Measurements from ENCODE around the gene SLC2A4.

Gene SLC2A4

DNA sequence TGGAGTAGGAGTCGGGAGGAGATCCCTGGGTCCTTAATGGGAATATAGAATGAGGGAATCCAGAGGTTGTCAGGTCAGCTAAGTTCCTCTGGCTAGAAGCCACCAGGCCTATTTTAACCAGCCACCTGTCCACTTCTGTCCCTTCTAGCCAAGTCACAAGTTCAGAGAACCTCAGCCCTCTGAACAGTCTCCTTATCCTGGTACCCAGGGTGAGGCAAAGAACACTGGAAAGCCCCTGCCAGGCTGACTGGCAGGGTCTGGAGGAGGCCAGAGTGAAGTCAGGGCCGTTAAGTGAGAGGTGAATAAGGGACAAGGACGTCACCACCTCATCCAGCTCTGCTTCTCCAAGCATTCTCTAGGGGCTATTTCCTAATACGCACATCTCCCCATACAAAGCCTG, 32.7 kb upstream of the SLC2A4 start:
- no peak for DNase-seq

DNA sequence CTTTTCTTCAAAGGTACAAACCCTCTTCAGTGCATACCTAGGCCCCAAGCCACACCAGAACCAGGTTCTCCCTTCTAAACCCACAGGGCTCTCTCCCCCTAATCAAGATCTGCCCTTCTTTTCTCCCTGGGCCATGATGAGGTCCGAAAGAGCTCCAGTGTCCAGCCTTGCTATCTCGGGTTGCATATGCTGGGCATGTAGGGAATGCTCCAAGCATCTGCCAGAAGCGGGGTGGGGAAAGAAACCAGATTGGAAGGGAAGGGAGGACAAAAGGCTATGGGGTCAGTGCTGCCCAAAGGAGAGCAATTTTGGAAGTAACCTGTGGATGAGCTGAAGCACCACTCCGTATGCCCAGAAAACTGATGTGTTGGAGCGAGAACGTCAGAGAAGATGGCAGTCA, 32.3 kb upstream of the SLC2A4 start:
- DNase-seq = no peak

DNA sequence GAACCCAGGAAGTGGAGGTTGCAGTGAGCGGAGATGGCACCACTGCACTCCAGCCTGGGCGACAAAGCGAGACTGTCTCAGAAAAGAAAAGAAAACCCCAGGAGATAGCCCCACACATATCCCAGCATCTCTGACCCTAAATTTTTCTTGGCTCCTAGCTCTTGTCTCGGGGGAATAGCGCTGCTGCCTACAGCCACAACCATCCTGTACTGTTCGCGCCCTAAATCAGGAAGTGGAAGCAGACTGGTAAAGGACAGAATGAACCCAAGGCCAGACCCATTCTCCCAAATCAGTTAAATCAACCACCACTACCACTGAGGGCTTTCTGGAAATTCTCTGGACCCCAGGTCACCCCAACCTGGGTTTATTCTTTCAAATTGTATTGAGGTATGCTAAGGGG, 31.7 kb upstream of the SLC2A4 start:
- DNase-seq = no peak

DNA sequence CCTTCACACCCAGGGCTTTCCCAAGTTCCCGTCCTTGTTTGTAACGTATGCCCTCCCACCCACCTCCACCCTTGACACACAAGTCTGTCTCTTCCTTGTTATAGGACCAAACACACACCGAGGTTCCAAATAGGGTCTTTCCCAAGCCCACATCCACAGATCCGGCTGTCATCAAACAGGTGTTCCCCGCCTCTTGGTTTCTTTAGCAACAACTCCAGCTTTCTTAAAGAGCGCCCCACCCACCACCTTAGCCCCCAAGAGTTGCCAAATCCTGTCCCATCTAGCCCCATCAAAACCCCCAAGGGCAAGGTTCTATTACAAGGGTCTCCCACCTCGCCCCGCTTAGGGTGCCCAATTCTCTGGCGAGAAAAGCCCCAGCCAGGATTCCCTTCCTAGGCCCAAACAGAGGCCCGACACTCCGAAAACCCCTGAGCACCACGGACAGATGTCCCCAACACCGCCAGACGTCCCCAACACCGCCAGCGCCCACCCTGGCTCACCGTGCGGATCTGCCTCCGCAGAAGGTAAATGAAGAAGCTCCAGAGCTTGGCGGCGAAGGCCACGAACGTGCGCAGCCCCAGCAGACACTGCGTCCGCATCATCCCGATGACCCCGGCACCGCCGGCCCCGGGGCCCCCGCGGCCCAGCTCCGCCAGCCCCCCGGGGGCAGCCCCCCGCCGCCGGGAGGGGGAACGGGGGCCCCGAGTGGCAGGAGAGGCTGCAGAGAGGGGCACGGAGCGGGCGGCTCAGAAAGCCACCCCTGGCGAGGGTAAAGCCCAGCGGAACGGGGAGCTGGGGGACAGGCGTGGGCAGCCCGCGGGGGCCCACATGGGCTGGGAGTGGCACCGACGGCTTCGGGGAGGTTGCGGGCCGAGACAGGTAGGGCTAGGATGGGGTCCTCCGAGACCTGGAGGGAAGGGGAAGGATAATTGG, 30.6 kb upstream of the SLC2A4 start:
- DNase-seq = no peak

DNA sequence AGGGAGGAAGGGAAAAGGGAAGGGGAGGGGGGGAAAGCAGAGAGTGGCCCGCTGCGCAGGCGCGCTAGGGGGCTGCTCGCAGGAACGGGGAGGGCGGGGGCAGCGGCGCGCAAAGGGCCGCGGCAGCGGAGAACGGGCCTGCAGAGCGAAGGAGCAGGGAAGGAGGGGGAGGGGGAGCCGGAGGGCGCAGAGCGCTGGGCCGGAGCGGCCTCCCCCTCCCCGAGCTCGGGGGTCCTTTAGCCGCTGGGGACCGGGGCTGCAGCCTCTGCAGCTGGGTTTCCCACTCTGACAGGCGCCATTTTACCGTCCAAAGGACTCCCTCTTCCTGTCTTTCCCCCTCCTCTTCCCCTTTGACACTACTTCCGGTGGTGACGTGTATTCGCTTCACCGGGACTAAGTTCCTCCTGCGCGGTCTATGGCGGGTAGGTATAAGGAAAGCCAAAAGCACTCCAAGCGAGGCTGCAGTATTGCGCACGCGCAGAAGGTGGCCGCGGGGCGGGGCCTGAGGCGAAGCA, 29.8 kb upstream of the SLC2A4 start, which contains the start of gene CTDNEP1:
TSS of gene CTDNEP1 (minus strand) at position 74 of the 515 bp plus-strand sequence. CDS start 438 bp downstream, outside the sequence.
- DNase-seq = peak; percentile 97

DNA sequence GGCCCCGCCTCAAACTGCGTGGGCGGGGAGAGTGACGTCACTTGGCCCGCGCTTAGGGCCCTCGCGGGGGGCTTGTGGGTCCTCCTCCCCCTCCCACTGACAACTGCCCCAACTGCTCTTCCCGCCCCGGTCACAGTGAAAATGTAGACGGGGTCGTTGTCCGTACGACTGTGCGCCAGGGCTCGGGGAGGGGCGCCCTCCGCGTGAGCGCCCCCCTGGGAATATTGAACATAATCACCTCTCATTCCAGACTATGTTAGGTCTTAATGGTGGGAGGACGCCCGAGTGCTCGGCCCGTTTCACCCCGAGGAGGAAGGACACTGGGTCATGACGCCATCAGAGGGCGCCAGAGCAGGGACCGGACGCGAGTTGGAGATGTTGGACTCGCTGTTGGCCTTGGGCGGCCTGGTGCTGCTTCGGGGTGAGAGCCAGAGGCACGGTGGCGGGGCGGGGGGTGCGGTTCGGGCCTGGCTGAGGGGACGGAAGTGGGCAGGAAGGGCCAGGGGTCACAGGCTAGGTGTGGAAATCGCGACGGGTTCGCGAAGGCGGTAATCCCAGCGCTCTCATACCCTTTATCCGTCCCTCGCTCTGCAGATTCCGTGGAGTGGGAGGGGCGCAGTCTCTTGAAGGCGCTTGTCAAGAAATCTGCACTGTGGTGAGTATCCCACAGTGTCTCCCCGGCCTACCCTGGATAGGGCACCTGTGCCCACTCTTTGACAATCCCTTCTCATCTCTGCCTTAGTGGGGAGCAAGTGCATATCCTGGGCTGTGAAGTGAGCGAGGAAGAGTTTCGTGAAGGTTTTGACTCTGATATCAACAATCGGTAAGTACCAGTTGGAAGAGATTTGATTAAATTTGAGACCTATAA, 29.1 kb upstream of the SLC2A4 start, which contains the start of gene ELP5:
TSS of gene ELP5 (plus strand) at position 40 of the 868 bp plus-strand sequence. CDS start at position 376, 336 bp downstream.
- DNase-seq = peak; percentile 90

DNA sequence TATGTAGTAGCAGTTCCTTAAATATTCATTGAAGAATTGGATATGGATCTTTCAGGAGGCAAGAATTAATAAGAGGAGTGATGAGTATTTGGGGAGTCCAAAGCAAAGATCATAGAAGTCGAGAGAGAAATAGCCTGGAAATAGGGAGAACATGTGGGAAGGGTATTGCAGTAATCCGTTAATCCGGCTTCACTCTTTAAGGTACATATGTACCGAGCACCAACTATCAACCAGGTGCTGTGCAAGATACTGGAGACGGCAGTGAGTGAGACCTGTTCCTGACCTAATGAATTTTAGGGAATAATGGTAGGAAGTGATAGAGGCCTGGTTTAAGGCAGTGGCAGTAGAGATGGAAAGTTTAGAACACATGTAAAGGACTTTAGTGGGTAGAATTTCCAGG, 28.4 kb upstream of the SLC2A4 start:
- DNase-seq = no peak

DNA sequence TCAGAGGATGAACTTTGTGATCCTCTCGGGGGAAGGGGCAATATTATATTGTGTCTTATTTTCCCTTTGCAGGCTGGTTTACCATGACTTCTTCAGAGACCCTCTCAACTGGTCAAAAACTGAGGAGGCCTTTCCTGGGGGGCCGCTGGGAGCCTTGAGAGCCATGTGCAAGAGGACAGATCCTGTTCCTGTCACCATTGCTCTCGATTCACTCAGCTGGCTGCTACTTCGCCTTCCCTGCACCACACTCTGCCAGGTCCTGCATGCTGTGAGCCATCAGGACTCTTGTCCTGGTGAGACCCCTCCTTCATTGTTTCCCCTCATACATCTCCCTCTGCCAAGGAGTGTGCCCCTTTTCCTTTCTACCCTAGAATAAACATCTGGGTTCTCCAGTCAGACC, 27.0 kb upstream of the SLC2A4 start:
- no peak for DNase-seq

DNA sequence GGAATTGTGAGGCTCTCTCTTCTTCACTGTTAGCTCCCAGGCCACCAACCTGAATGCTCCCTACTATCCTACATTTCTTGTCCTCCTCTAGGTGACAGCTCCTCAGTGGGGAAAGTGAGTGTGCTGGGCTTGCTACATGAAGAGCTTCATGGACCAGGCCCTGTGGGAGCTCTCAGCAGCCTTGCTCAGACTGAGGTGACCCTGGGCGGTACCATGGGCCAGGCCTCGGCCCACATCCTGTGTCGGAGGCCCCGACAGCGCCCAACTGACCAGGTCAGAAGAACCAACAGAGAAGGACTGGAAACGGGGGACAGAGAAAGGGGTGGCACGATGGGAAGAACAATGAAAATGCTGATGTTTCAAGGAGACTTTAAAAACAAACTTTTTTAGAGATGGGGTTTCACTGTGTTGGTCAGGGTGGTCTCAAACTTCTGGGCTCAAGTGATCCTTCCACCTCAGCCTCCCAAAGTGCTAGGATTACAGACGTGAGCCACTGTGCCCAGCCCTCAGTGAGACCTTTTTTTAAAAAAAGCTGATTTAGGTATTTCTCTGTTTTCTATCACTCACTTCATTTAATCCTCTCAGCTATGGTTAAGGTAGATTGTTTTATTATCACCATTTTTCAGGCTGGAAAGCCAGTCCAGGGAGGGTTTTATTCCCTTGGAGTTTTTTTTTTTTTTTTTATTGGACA, 24.6 kb upstream of the SLC2A4 start:
- no peak for DNase-seq

DNA sequence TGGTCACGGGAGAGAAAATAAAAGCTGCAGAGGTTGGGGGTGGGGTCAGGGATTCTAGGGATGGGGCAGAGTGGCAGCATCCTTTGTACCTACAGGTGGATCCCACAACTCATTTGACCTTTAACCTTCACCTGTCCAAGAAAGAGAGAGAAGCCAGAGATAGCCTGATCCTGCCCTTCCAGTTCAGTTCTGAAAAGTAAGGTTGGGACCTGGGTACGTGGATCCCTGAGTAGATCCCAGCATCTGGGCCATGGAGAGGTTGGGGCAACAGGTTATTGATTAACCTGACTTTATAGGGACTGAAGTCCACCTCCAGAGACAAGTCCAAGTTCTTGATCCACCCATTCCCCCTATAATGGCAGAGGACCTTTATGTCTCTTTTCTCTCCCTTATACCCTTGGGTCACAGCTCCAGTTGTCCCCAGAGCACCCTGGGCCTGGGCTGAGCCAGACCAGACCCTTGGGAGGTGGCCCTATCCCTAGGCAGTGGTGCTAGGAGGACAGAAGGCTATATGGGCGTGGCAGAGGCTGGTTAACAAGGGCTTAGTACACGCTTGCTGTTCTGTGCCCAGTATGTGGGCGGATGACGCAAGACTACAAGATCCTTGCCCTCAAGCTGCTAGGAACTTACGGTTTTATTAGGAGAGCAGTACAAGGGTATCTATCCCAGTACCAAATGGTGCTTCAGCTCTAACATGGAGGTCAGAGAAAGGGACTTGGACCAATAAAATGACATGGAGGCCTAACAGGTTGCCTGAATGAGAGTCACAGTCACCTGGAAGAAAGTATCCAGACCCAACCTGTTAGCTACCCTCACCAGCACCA, 22.6 kb upstream of the SLC2A4 start:
- DNase-seq = no peak

DNA sequence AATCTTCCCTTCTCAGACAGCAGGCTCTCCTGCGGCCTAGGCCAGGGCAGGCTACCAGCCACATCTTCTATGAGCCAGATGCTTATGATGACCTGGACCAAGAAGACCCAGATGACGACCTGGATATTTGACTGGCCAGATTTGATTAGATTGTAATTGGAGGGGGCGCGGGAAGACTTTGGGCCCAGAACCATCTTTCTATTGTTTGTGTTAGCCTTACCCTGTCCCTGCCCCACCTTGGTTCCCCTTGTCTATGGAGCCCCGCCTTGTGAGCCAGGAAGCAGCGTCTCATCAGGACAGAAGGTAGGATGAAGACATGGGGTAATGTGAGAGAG, 22.0 kb upstream of the SLC2A4 start:
- DNase-seq = no peak

DNA sequence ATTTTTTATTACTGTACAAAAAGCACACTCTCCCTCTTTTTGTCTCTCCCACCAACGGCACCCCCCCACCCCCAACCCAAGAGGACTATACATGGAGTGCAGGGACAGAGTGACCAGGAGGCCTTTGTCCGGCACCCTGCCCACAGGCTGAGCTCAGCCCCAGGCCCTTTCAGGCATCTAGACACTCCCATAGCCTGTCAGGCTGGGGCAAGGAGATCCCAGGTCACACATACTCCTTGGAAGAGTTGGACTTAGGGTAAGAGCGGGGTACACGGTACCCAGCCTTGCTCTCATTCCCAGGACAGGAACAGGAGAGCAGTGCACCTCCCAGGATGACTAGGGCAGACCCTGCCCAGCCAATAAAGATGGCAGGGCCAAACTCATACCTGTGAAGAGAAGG, 21.4 kb upstream of the SLC2A4 start:
- DNase-seq = no peak

DNA sequence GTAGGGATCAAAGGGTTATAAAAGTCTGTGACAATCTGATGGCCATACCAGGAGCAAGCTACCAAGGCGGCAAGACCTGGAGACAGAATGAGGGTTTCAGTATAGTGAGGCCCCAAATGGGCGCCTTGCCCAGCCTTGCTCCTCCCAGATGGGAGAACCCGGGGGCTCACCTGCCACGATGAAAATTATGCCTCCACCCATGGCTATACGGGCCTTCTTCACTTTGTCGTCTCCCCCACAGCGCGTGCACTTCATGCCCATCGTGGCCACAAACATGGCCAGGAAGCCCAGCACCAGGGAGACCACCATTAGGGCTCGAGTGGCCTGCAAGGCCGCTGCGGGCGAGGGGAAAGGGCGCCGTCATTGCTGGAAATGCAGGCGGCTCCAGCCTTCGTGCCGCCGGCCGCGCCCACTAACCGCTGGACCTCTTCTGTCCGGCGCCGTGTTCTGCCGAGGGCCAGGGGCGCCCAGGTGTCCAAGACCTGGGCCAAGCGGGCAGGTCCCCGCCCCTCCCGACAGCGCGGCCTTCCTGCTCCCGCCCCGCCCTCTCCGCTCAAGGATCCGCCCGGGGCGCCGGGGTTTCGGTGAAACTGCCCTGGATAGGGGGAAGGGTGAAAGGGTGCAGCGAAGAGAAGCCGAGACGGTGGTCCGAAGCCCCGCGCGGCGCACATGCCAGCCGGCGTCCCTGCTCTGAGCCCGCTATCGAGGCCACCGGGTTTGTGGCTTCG, 20.7 kb upstream of the SLC2A4 start:
- DNase-seq = no peak

DNA sequence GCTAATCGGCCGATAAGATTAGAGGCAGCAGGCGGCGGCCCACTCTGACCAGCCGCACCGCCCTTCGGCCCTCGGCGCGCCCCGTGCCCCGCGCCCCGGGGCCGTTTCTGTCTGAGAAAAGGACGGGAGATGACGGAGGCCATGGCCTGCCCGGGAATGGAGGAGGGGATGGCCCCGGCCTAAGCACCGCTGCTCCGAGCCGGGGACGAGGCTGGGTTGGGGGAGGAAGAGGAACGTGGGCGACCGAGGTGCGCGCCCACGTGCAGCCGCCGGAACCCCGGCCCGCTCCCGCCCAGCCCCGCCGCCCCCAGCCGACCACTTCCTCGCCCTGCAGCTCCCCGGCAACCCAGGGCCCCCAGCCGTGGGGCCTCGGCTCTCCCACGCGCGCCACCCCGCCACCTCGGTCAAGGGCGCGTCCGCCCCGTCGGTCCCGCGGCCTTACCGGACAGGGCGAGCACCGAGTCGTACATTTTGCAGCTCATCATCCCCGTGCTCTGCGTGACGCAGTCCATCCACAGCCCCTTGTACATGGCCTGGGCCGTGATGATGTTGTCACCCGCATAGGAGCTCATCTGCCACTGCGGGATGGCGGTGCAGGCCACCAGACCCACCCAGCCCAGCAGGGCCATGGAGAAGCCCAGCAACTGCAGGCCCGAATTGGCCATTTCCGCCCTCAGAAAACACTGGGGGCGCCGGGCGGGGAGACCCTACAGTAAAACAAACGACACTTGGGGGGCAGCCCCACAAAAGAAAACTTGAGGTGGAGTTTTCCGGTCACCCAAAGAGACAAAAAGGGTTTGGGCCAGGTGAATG, 19.9 kb upstream of the SLC2A4 start:
- no peak for DNase-seq

DNA sequence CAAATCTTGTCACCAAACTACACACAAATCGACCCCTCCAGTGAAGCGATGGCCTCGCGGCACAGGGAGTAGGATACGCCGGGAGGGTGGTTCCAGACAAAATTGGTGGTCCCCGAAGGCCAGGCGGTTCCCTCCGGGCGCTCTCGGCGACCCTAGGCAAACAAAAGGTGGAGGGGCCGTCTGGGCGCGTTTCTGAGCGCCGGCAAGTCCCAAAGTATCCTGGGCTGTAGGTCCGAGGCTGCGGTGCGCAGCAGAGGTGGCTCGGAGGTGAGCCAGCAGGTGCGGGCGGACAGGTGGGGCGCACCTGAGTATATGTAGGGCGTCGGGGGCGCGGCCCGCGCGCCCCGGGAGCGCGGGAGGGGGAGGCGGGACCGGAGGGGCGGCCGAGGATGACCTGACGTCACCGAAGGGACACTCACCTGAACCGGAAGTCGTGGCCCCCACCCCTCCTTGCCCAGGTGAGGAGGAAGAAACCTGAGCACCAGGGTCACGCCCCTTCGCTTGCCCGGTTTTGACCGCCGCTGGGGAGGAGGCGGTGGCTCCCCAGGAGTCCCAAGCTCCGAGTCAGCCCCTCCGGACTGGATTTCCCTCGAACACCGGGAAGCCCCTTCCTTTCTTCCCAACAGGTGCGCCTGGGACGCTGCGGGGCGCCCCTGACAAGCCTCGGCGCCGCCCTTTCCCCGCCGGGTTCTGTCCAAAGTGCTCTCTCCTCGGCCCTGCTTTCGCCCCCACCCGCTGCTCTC, 19.2 kb upstream of the SLC2A4 start, which contains the start of gene CLDN7:
TSS of gene CLDN7 (minus strand) at position 287 of the 743 bp plus-strand sequence. CDS start 435 bp downstream, outside the sequence.
- DNase-seq = no peak

DNA sequence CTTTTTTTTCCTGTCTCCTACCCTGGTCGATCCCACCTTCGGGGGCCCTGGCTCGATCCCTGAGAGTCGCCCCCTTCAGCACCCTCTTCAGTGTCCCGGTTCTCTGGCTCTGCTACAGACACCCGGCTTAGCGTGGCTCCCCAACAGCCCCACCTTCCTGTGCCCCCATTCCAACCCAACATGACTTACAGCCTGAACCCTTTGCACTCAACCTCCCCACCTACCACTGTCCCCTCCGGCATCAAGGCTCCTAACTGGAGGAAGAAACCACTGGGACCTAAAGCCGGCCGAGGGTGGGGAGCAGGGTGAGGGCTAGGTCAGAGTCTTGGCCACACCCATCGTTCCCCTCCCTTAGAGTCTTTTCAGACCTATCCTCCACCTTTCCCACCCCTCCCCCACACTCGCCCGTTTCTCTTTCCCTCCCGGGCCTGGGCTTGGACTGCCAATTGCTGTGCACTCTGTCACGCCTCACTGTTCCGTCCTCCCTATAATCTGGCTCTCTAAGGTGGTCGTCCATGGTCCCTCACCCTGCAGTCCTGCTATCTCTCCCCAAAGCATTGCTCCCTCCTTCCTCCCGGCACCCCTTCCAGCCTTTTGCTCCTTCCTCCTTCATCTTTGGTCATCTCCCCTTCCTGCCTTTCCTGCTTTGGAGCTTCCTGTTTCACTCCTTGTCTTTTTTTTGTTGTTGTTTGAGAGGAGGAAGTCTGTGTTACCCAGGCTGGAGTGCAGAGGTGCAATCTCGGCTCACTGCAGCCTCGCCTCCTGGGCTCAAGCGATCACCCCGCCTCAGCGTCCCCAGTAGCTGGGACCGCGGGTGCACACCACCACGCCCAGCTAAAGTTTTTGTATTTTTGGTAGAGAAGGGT, 18.4 kb upstream of the SLC2A4 start:
- DNase-seq = no peak

DNA sequence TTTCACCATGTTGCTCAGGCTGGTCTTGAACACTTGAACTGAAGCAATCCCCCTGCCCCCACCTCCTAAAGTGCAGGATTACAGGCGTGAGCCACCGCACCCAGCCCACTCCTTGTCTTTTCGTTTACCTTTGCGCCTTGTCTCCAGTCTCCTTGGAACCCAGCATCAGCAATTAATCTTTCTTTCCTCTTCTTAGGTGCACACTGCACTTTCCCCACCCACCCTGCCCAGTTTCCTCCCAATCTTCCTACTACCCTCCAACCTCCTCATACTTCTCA, 17.8 kb upstream of the SLC2A4 start:
- no peak for DNase-seq

DNA sequence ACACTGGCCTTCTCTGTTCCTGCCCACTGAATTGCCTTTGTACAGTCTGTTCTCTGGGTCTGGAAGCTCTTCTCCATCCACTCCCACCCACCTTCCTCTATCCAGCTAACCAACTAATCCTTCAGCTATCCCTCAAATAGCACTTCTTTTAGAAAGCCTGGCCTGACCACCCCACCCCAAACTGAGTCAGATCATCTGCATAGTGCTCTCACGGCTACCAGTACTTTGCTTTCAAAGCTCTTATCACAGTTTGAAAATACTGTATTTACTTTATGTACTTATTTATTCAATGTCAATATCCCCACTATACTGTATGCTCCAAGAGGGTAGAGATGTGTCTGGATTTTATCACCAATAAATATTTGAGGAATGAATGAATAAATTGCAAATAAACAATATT, 14.7 kb upstream of the SLC2A4 start:
- DNase-seq = no peak

DNA sequence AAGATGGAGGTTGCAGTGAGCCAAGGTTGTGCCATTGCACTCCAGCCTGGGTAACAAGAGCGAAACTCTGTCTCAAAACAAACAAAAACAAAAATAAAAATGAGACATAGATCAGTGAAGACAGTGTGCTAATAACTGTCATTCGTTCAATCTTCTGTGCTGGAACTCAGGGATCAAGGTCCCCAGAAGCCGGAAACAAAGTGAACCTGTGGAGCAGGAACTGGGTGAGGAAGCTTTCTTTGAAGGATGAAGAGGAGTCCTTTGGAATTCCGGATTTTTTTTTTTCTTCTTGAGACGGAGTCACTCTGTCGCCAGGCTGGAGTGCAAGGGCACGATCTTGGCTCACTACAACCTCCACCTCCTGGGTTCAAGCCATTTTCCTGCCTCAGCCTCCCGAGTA, 2.1 kb upstream of the SLC2A4 start:
- DNase-seq = no peak

All from NCI-H1436 (cell line).